ENCODE results near the gene AMDHD1.
A peak's percentile ranks its signal among the peaks of the same experiment; 100 is the strongest.

Gene AMDHD1

GRCh38 chr12:95949477-95950206 lies 6.5 kb downstream of the AMDHD1 start:
- DNase-seq (ENCODE audit: low read depth, low spot score) = no peak
- in situ Hi-C loops (cut with HindIII; ENCODE audit: low sequenced_read_pairs) = no loop called here
- no peak overlapping the region for H3K4me3 ChIP-seq (ENCODE audit: low read depth, low read length)
- no peak for TF ChIP-seq CTCF (IDR thresholded peaks at IDR 0.05; ENCODE audit: low read depth, low read length)

- H3K4me3 ChIP-seq (ENCODE audit: low read depth, low read length) = no peak overlapping the region
- DNase-seq (ENCODE audit: low read depth, low spot score) = no peak
- TF ChIP-seq CTCF (IDR thresholded peaks at IDR 0.05; ENCODE audit: low read depth, low read length) = no peak
- in situ Hi-C loops (cut with HindIII; ENCODE audit: low sequenced_read_pairs) = no loop called here
These were observed 8.4 kb downstream of the AMDHD1 start for GRCh38 chr12:95951515-95951914.

- in situ Hi-C loops (cut with HindIII; ENCODE audit: low sequenced_read_pairs) = no loop called here
- H3K4me3 ChIP-seq (ENCODE audit: low read depth, low read length) = no peak overlapping the region
- TF ChIP-seq CTCF (IDR thresholded peaks at IDR 0.05; ENCODE audit: low read depth, low read length) = no peak
- no peak for DNase-seq (ENCODE audit: low read depth, low spot score)
These were observed 9.9 kb downstream of the AMDHD1 start for GRCh38 chr12:95953000-95953399.

- no peak for DNase-seq (ENCODE audit: low read depth, low spot score)
- TF ChIP-seq CTCF (IDR thresholded peaks at IDR 0.05; ENCODE audit: low read depth, low read length) = no peak
- H3K4me3 ChIP-seq (ENCODE audit: low read depth, low read length) = no peak overlapping the region
- in situ Hi-C loops (cut with HindIII; ENCODE audit: low sequenced_read_pairs) = no loop called here
These were observed 12.5 kb downstream of the AMDHD1 start for GRCh38 chr12:95955549-95956159.

- no peak for DNase-seq (ENCODE audit: low read depth, low spot score)
- no peak for TF ChIP-seq CTCF (IDR thresholded peaks at IDR 0.05; ENCODE audit: low read depth, low read length)
- H3K4me3 ChIP-seq (ENCODE audit: low read depth, low read length) = no peak overlapping the region
- in situ Hi-C loops (cut with HindIII; ENCODE audit: low sequenced_read_pairs) = no loop called here
These were observed 13.5 kb downstream of the AMDHD1 start for GRCh38 chr12:95956557-95957145.

GRCh38 chr12:95959107-95959506 lies 16.0 kb downstream of the AMDHD1 start:
- no peak overlapping the region for H3K4me3 ChIP-seq (ENCODE audit: low read depth, low read length)
- peak; percentile 18 for TF ChIP-seq CTCF (IDR thresholded peaks at IDR 0.05; ENCODE audit: low read depth, low read length)
- in situ Hi-C loops (cut with HindIII; ENCODE audit: low sequenced_read_pairs) = no loop called here
- DNase-seq (ENCODE audit: low read depth, low spot score) = peak; percentile 8

Measured in astrocyte of the spinal cord (primary cell).